ENCODE results near the gene MRPL43. TPM values are rescaled to one million over a fixed set of nuclear protein-coding genes. Genes with fewer than 3 reads are reported as not detected.

Gene MRPL43
- polyA plus RNA-seq, 1 donor, result 83.3 TPM

- Histone ChIP-seq H3K27ac (ENCODE audit: low read length) (no peak overlapping the region), H3K4me1 (ENCODE audit: control insufficient read depth, insufficient read depth, low read length) (peaks cover 34% of the 10 kb centered on the region), H3K36me3 (ENCODE audit: control insufficient read depth, insufficient read depth, low read length) (peaks cover 56% of the 10 kb centered on the region), H3K27me3 (ENCODE audit: control insufficient read depth, insufficient read depth, low read length) (no peaks in the 10 kb centered on the region), H3K9me3 (ENCODE audit: control insufficient read depth, low read depth, low read length) (peaks cover 11% of the 10 kb centered on the region), H3K4me3 (ENCODE audit: low read length) (no peak overlapping the region)
- DNase-seq, result no peak
- WGBS (ENCODE audit: insufficient coverage, low lambda C conversion rate), result no CpG with 5 or more reads among the region's 18 CpGs
Measured at GRCh38 chr10:101003639-101004206, 16.4 kb upstream of the MRPL43 start.

- no CpG with 5 or more reads among the region's 11 CpGs for whole genome bisulfite sequencing (ENCODE audit: insufficient coverage, low lambda C conversion rate)
- Histone ChIP-seq H3K36me3 (ENCODE audit: control insufficient read depth, insufficient read depth, low read length) (peaks cover 50% of the 10 kb centered on the region), H3K27ac (ENCODE audit: low read length) (no peak overlapping the region), H3K4me1 (ENCODE audit: control insufficient read depth, insufficient read depth, low read length) (peaks cover 38% of the 10 kb centered on the region), H3K4me3 (ENCODE audit: low read length) (no peak overlapping the region), H3K9me3 (ENCODE audit: control insufficient read depth, low read depth, low read length) (peaks cover 11% of the 10 kb centered on the region), H3K27me3 (ENCODE audit: control insufficient read depth, insufficient read depth, low read length) (no peaks in the 10 kb centered on the region)
- DNase-seq, result no peak
Measured at GRCh38 chr10:101002456-101002855, 15.2 kb upstream of the MRPL43 start.

GRCh38 chr10:101001659-101002035 is 14.3 kb upstream of the MRPL43 start:
- DNase-seq, result no peak
- Histone ChIP-seq H3K27ac (ENCODE audit: low read length) (peak overlapping the region; percentile 93), H3K27me3 (ENCODE audit: control insufficient read depth, insufficient read depth, low read length) (no peaks in the 10 kb centered on the region), H3K4me3 (ENCODE audit: low read length) (peak overlapping the region; percentile 14), H3K9me3 (ENCODE audit: control insufficient read depth, low read depth, low read length) (peaks cover 10% of the 10 kb centered on the region), H3K4me1 (ENCODE audit: control insufficient read depth, insufficient read depth, low read length) (peaks cover 33% of the 10 kb centered on the region), H3K36me3 (ENCODE audit: control insufficient read depth, insufficient read depth, low read length) (peaks cover 42% of the 10 kb centered on the region)
- no CpG with 5 or more reads among the region's 5 CpGs for WGBS (ENCODE audit: insufficient coverage, low lambda C conversion rate)

GRCh38 chr10:101000915-101001658 is 13.8 kb upstream of the MRPL43 start:
- peaks cover 33% of the 10 kb centered on the region for H3K4me1 ChIP-seq (ENCODE audit: control insufficient read depth, insufficient read depth, low read length)
- peak overlapping the region; percentile 93 for H3K27ac ChIP-seq (ENCODE audit: low read length)
- H3K4me3 ChIP-seq (ENCODE audit: low read length), result peak overlapping the region; percentile 92
- no peaks in the 10 kb centered on the region for H3K27me3 ChIP-seq (ENCODE audit: control insufficient read depth, insufficient read depth, low read length)
- 40% methylated on average over 1 of the region's 12 CpGs for WGBS (ENCODE audit: insufficient coverage, low lambda C conversion rate)
- peaks cover 9% of the 10 kb centered on the region for H3K9me3 ChIP-seq (ENCODE audit: control insufficient read depth, low read depth, low read length)
- peaks cover 36% of the 10 kb centered on the region for H3K36me3 ChIP-seq (ENCODE audit: control insufficient read depth, insufficient read depth, low read length)
- DNase-seq, result peak; percentile 85 to 87

GRCh38 chr10:101000127-101000914 is 13.0 kb upstream of the MRPL43 start:
- H3K9me3 ChIP-seq (ENCODE audit: control insufficient read depth, low read depth, low read length), result peaks cover 7% of the 10 kb centered on the region
- peak overlapping the region; percentile 93 for H3K27ac ChIP-seq (ENCODE audit: low read length)
- H3K4me1 ChIP-seq (ENCODE audit: control insufficient read depth, insufficient read depth, low read length), result peaks cover 33% of the 10 kb centered on the region

GRCh38 chr10:100999742-101000126 is 12.4 kb upstream of the MRPL43 start, which contains the start of gene LZTS2:
TSS of gene LZTS2 (plus strand) at chr10:100999808. CDS start at chr10:101002539, 2,731 bp downstream.
- Histone ChIP-seq H3K4me3 (ENCODE audit: low read length) (peak within 1 kb of the TSS; percentile 92), H3K9me3 (ENCODE audit: control insufficient read depth, low read depth, low read length) (peaks cover 5% of the 10 kb centered on the region), H3K27me3 (ENCODE audit: control insufficient read depth, insufficient read depth, low read length) (no peaks in the 10 kb centered on the region), H3K36me3 (ENCODE audit: control insufficient read depth, insufficient read depth, low read length) (peaks cover 22% of the 10 kb centered on the region), H3K4me1 (ENCODE audit: control insufficient read depth, insufficient read depth, low read length) (peaks cover 33% of the 10 kb centered on the region), H3K27ac (ENCODE audit: low read length) (peak within 1 kb of the TSS; percentile 93)
- DNase-seq, result no peak
- no CpG with 5 or more reads among the region's 44 CpGs for WGBS (ENCODE audit: insufficient coverage, low lambda C conversion rate)

More at GRCh38 chr10:101000127-101000914, 13.0 kb upstream of the MRPL43 start:
- Histone ChIP-seq H3K27me3 (ENCODE audit: control insufficient read depth, insufficient read depth, low read length) (no peaks in the 10 kb centered on the region), H3K4me3 (ENCODE audit: low read length) (peak overlapping the region; percentile 92), H3K36me3 (ENCODE audit: control insufficient read depth, insufficient read depth, low read length) (peaks cover 28% of the 10 kb centered on the region)
- WGBS (ENCODE audit: insufficient coverage, low lambda C conversion rate), result no CpG with 5 or more reads among the region's 19 CpGs
- peak in 1 of 2 donors; percentile 53 for DNase-seq

DNA sequence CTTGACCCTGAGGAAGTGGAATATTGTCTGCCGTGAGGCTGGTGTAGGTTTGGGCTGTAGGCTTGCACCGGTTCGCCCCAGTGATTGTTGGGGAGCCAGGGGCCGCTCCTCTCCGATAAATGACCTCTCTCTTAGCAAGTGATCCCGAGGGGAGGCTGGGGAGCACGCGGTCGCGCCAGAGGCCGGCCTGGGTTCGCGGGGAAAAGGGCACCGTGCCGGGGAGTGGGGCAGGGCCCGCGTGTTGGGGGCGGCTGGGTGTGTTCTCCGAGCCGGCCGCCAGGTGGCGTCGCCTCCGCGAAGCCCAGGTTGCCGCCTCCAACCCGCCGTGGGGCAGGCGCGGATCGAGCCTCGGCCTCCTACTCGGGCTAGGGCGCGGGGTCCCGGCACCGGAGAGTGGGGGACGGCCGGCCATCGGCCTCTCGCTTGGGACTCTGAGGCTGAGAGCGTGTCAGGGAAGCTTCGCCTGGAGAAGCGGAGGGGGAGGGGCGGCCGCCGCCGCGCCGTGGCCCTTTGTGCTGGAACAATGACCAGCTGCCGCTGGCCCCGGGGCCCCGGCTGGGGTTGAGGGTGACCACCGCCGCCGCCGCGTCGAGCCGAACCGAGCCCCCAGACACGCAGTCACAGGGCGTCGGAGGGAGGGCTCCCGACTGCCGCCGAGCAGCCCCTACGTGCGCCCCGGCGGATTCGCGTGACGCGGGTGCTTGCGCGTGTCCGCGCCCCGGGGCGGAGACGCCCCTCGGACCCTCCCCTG is 11.9 kb upstream of the MRPL43 start:
- peak overlapping the region; percentile 78 for H3K27ac ChIP-seq (ENCODE audit: low read length)
- H3K36me3 ChIP-seq (ENCODE audit: control insufficient read depth, insufficient read depth, low read length), result peaks cover 18% of the 10 kb centered on the region
- peaks cover 5% of the 10 kb centered on the region for H3K9me3 ChIP-seq (ENCODE audit: control insufficient read depth, low read depth, low read length)
- H3K4me1 ChIP-seq (ENCODE audit: control insufficient read depth, insufficient read depth, low read length), result peaks cover 33% of the 10 kb centered on the region
- DNase-seq, result peak; percentile 80 to 84
- peak overlapping the region; percentile 91 for H3K4me3 ChIP-seq (ENCODE audit: low read length)
- H3K27me3 ChIP-seq (ENCODE audit: control insufficient read depth, insufficient read depth, low read length), result no peaks in the 10 kb centered on the region
- no CpG with 5 or more reads among the region's 83 CpGs for WGBS (ENCODE audit: insufficient coverage, low lambda C conversion rate)

- Histone ChIP-seq H3K27ac (ENCODE audit: low read length) (peak overlapping the region; percentile 78), H3K27me3 (ENCODE audit: control insufficient read depth, insufficient read depth, low read length) (no peaks in the 10 kb centered on the region), H3K9me3 (ENCODE audit: control insufficient read depth, low read depth, low read length) (peaks cover 3% of the 10 kb centered on the region), H3K4me3 (ENCODE audit: low read length) (peak overlapping the region; percentile 91), H3K4me1 (ENCODE audit: control insufficient read depth, insufficient read depth, low read length) (peaks cover 33% of the 10 kb centered on the region), H3K36me3 (ENCODE audit: control insufficient read depth, insufficient read depth, low read length) (peaks cover 16% of the 10 kb centered on the region)
- DNase-seq, result peak; percentile 87 to 90
- 11% methylated on average over 3 of the region's 25 CpGs for WGBS (ENCODE audit: insufficient coverage, low lambda C conversion rate)
Measured at GRCh38 chr10:100998183-100998990, 11.1 kb upstream of the MRPL43 start.

DNA sequence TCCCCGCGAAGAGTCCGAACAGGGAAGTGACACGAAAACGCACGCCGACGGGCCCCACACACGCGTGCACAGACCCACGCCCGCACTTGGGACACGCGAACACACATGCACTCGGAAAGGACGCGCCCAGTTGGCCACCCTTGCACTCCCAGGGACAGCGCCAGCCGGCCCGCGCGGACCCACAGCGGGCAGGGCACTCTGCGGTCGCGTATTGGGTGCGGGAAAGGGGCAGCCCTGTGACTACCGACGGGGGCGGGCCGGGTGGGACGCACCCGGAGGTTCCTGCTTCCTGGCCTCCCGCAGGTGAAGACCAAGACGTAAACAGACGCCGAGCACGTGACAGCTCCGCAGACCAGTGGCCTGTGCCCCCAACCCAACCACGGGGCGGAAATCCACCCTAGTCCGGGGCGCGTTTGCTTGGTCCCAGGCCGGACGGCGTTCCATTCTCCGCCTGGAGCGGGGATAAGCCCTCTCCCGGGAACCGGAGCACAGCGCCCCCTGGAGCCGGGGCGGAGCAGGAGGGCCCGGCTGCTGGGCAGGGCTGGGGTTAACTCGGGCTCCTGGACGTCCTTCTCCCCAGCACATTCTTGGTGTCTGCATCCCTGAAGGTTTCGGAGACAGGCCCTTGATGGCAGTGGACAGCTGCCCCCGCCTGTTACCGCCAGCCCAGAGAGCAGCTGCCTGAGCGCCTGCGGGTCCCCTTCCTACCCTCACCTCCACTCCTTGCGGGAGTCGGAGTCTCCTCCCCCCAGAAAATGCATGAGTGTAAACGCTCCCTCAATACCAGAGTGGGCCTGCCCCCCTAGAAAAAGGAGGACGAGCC is 10.3 kb upstream of the MRPL43 start:
- WGBS (ENCODE audit: insufficient coverage, low lambda C conversion rate), result no CpG with 5 or more reads among the region's 66 CpGs
- Histone ChIP-seq H3K9me3 (ENCODE audit: control insufficient read depth, low read depth, low read length) (peaks cover 3% of the 10 kb centered on the region), H3K4me1 (ENCODE audit: control insufficient read depth, insufficient read depth, low read length) (peaks cover 33% of the 10 kb centered on the region), H3K27ac (ENCODE audit: low read length) (peak overlapping the region; percentile 78), H3K27me3 (ENCODE audit: control insufficient read depth, insufficient read depth, low read length) (no peaks in the 10 kb centered on the region), H3K4me3 (ENCODE audit: low read length) (peak overlapping the region; percentile 91), H3K36me3 (ENCODE audit: control insufficient read depth, insufficient read depth, low read length) (peaks cover 14% of the 10 kb centered on the region)
- peak; percentile 64 to 80 for DNase-seq

Measured in large intestine (tissue), 3 donors.